Measurements from ENCODE around the gene PIGQ.
"Not testable (repeated sequence)": the region's sequence is repeated elsewhere in the genome, so short reads cannot be mapped to it uniquely, and the experiment has no call there.

PIGQ gene

GRCh38 chr16:597655-598054 is 27.9 kb downstream of the PIGQ start:
- H3K9ac ChIP-seq (ENCODE audit: low read depth, low read length); H3K9me3 ChIP-seq (ENCODE audit: control insufficient read depth, insufficient read depth, low read length); H3K4me1 ChIP-seq (ENCODE audit: control insufficient read depth, insufficient read depth, low read length); H3K4me3 ChIP-seq (ENCODE audit: low read depth, low read length); H3K27me3 ChIP-seq (ENCODE audit: control insufficient read depth, insufficient read depth, low read length): not testable (repeated sequence)
- H3K36me3 ChIP-seq (ENCODE audit: control insufficient read depth, insufficient read depth, low read length): peaks cover 12% of the 10 kb centered on the region

- no peaks in the 10 kb centered on the region for H3K9me3 ChIP-seq (ENCODE audit: control insufficient read depth, insufficient read depth, low read length)
- no peaks in the 10 kb centered on the region for H3K4me1 ChIP-seq (ENCODE audit: control insufficient read depth, insufficient read depth, low read length)
- H3K36me3 ChIP-seq (ENCODE audit: control insufficient read depth, insufficient read depth, low read length): peaks cover 9% of the 10 kb centered on the region
- H3K27me3 ChIP-seq (ENCODE audit: control insufficient read depth, insufficient read depth, low read length): no peaks in the 10 kb centered on the region
- no peak overlapping the region for H3K9ac ChIP-seq (ENCODE audit: low read depth, low read length)
- no peak overlapping the region for H3K4me3 ChIP-seq (ENCODE audit: low read depth, low read length)
Observed at GRCh38 chr16:598823-599739, 29.3 kb downstream of the PIGQ start.

- Histone ChIP-seq H3K27me3 (ENCODE audit: control insufficient read depth, insufficient read depth, low read length) (no peaks in the 10 kb centered on the region), H3K36me3 (ENCODE audit: control insufficient read depth, insufficient read depth, low read length) (peaks cover 9% of the 10 kb centered on the region), H3K4me3 (ENCODE audit: low read depth, low read length) (no peak overlapping the region), H3K4me1 (ENCODE audit: control insufficient read depth, insufficient read depth, low read length) (no peaks in the 10 kb centered on the region), H3K9ac (ENCODE audit: low read depth, low read length) (no peak overlapping the region), H3K9me3 (ENCODE audit: control insufficient read depth, insufficient read depth, low read length) (no peaks in the 10 kb centered on the region)
Observed at GRCh38 chr16:600781-601180, 31.0 kb downstream of the PIGQ start.

- H3K36me3 ChIP-seq (ENCODE audit: control insufficient read depth, insufficient read depth, low read length): peaks cover 8% of the 10 kb centered on the region
- H3K9ac ChIP-seq (ENCODE audit: low read depth, low read length): no peak overlapping the region
- H3K27me3 ChIP-seq (ENCODE audit: control insufficient read depth, insufficient read depth, low read length): no peaks in the 10 kb centered on the region
- H3K9me3 ChIP-seq (ENCODE audit: control insufficient read depth, insufficient read depth, low read length): no peaks in the 10 kb centered on the region
- no peaks in the 10 kb centered on the region for H3K4me1 ChIP-seq (ENCODE audit: control insufficient read depth, insufficient read depth, low read length)
- no peak overlapping the region for H3K4me3 ChIP-seq (ENCODE audit: low read depth, low read length)
Observed at GRCh38 chr16:603933-604332, 34.2 kb downstream of the PIGQ start.

- Histone ChIP-seq H3K4me3 (ENCODE audit: low read depth, low read length) (no peak overlapping the region), H3K9me3 (ENCODE audit: control insufficient read depth, insufficient read depth, low read length) (no peaks in the 10 kb centered on the region), H3K9ac (ENCODE audit: low read depth, low read length) (no peak overlapping the region), H3K36me3 (ENCODE audit: control insufficient read depth, insufficient read depth, low read length) (no peaks in the 10 kb centered on the region), H3K27me3 (ENCODE audit: control insufficient read depth, insufficient read depth, low read length) (no peaks in the 10 kb centered on the region), H3K4me1 (ENCODE audit: control insufficient read depth, insufficient read depth, low read length) (no peaks in the 10 kb centered on the region)
Observed at GRCh38 chr16:606656-607307, 37.0 kb downstream of the PIGQ start.

GRCh38 chr16:608019-608418 is 38.3 kb downstream of the PIGQ start:
- Histone ChIP-seq H3K4me3 (ENCODE audit: low read depth, low read length) (no peak overlapping the region), H3K36me3 (ENCODE audit: control insufficient read depth, insufficient read depth, low read length) (no peaks in the 10 kb centered on the region), H3K9ac (ENCODE audit: low read depth, low read length) (no peak overlapping the region), H3K27me3 (ENCODE audit: control insufficient read depth, insufficient read depth, low read length) (no peaks in the 10 kb centered on the region), H3K9me3 (ENCODE audit: control insufficient read depth, insufficient read depth, low read length) (no peaks in the 10 kb centered on the region), H3K4me1 (ENCODE audit: control insufficient read depth, insufficient read depth, low read length) (no peaks in the 10 kb centered on the region)

GRCh38 chr16:609316-609715 is 39.5 kb downstream of the PIGQ start:
- H3K9ac ChIP-seq (ENCODE audit: low read depth, low read length): no peak overlapping the region
- H3K27me3 ChIP-seq (ENCODE audit: control insufficient read depth, insufficient read depth, low read length): no peaks in the 10 kb centered on the region
- H3K36me3 ChIP-seq (ENCODE audit: control insufficient read depth, insufficient read depth, low read length): no peaks in the 10 kb centered on the region
- H3K9me3 ChIP-seq (ENCODE audit: control insufficient read depth, insufficient read depth, low read length): no peaks in the 10 kb centered on the region
- no peaks in the 10 kb centered on the region for H3K4me1 ChIP-seq (ENCODE audit: control insufficient read depth, insufficient read depth, low read length)
- no peak overlapping the region for H3K4me3 ChIP-seq (ENCODE audit: low read depth, low read length)

- H3K4me3 ChIP-seq (ENCODE audit: low read depth, low read length): no peak overlapping the region
- H3K4me1 ChIP-seq (ENCODE audit: control insufficient read depth, insufficient read depth, low read length): no peaks in the 10 kb centered on the region
- no peaks in the 10 kb centered on the region for H3K27me3 ChIP-seq (ENCODE audit: control insufficient read depth, insufficient read depth, low read length)
- no peaks in the 10 kb centered on the region for H3K9me3 ChIP-seq (ENCODE audit: control insufficient read depth, insufficient read depth, low read length)
- no peaks in the 10 kb centered on the region for H3K36me3 ChIP-seq (ENCODE audit: control insufficient read depth, insufficient read depth, low read length)
- H3K9ac ChIP-seq (ENCODE audit: low read depth, low read length): no peak overlapping the region
Observed at GRCh38 chr16:609984-610383, 40.2 kb downstream of the PIGQ start.

GRCh38 chr16:610513-611381 is 41.0 kb downstream of the PIGQ start:
- no peak overlapping the region for H3K9ac ChIP-seq (ENCODE audit: low read depth, low read length)
- H3K9me3 ChIP-seq (ENCODE audit: control insufficient read depth, insufficient read depth, low read length): no peaks in the 10 kb centered on the region
- no peaks in the 10 kb centered on the region for H3K4me1 ChIP-seq (ENCODE audit: control insufficient read depth, insufficient read depth, low read length)
- no peaks in the 10 kb centered on the region for H3K36me3 ChIP-seq (ENCODE audit: control insufficient read depth, insufficient read depth, low read length)
- H3K4me3 ChIP-seq (ENCODE audit: low read depth, low read length): no peak overlapping the region
- no peaks in the 10 kb centered on the region for H3K27me3 ChIP-seq (ENCODE audit: control insufficient read depth, insufficient read depth, low read length)

GRCh38 chr16:615122-615521 is 45.4 kb downstream of the PIGQ start:
- no peaks in the 10 kb centered on the region for H3K36me3 ChIP-seq (ENCODE audit: control insufficient read depth, insufficient read depth, low read length)
- H3K27me3 ChIP-seq (ENCODE audit: control insufficient read depth, insufficient read depth, low read length): no peaks in the 10 kb centered on the region
- no peak overlapping the region for H3K9ac ChIP-seq (ENCODE audit: low read depth, low read length)
- no peaks in the 10 kb centered on the region for H3K4me1 ChIP-seq (ENCODE audit: control insufficient read depth, insufficient read depth, low read length)
- H3K9me3 ChIP-seq (ENCODE audit: control insufficient read depth, insufficient read depth, low read length): no peaks in the 10 kb centered on the region
- H3K4me3 ChIP-seq (ENCODE audit: low read depth, low read length): no peak overlapping the region

GRCh38 chr16:616733-617586 is 47.2 kb downstream of the PIGQ start:
- Histone ChIP-seq H3K36me3 (ENCODE audit: control insufficient read depth, insufficient read depth, low read length) (no peaks in the 10 kb centered on the region), H3K4me1 (ENCODE audit: control insufficient read depth, insufficient read depth, low read length) (no peaks in the 10 kb centered on the region), H3K9me3 (ENCODE audit: control insufficient read depth, insufficient read depth, low read length) (no peaks in the 10 kb centered on the region), H3K4me3 (ENCODE audit: low read depth, low read length) (no peak overlapping the region), H3K27me3 (ENCODE audit: control insufficient read depth, insufficient read depth, low read length) (no peaks in the 10 kb centered on the region), H3K9ac (ENCODE audit: low read depth, low read length) (no peak overlapping the region)

All from iPS-15b (cell line).